GM23338 (cell line): ENCODE results near the gene ATXN2.

Source experiments
- CREB1 ChIP-seq: fragments of 250-450 bp; sonication (Bioruptor Pico); IDR thresholded peaks from 2 replicates; pipeline ENCODE4 v1.5.0; 2020; ENCODE audit warnings: low read depth, mild to moderate bottlenecking, moderate library complexity
- CTCF ChIP-seq, 2 experiments: fragments of 200-600 bp in 1 of 2; sonication (generic) in 1 of 2; conservative IDR thresholded peaks; 2 replicates each; pipeline versions ENCODE4 v1.5.1 to v1.6.1; 2016 to 2017; ENCODE audit warnings: antibody characterized with exemption in 2 of 2, low read depth in 2 of 2, mild to moderate bottlenecking in 2 of 2, moderate library complexity in 1 of 2
- EZH2 ChIP-seq: fragments of 200-600 bp; sonication (generic); IDR thresholded peaks from one replicate; pipeline ENCODE4 v1.8.0; 2017; ENCODE audit warnings: antibody characterized with exemption, mild to moderate bottlenecking, low read depth; ENCODE audit not compliant: unreplicated experiment
- EZH2phosphoT487 ChIP-seq: fragments of 200-600 bp; sonication (generic); IDR thresholded peaks from one replicate; pipeline ENCODE4 v1.8.1; 2018; ENCODE audit warnings: antibody characterized with exemption; ENCODE audit not compliant: unreplicated experiment
- POLR2AphosphoS5 ChIP-seq: IDR thresholded peaks from 2 replicates; pipeline ENCODE4 v1.6.1; 2016; ENCODE audit warnings: antibody characterized with exemption, low read depth
- REST ChIP-seq: IDR thresholded peaks from one replicate; pipeline ENCODE4 v1.6.1; 2018; ENCODE audit warnings: antibody characterized with exemption; ENCODE audit not compliant: unreplicated experiment

GRCh38 chr12:111642681-111643426 is 43.7 kb upstream of the ATXN2 start:
- TF ChIP-seq EZH2phosphoT487 (no peak), POLR2AphosphoS5 (no peak), REST (no peak), CTCF (conservative IDR thresholded peaks at IDR 0.05; ENCODE audit: low read depth in 2 of 2) (no peak), EZH2 (no peak), CREB1 (no peak)
